OCI-LY3 (cell line): ENCODE data around the gene PDGFRA.

Source experiments
- CTCF ChIP-seq: fragments of 200-600, 300-600 bp; sonication (generic); IDR thresholded peaks from 2 replicates; pipeline ENCODE4 v1.5.1; 2014; ENCODE audit warnings: antibody characterized with exemption, low read length, low read depth
- EZH2phosphoT487 ChIP-seq: fragments of 200-600 bp; shearing (Covaris generic); IDR thresholded peaks from 2 replicates; pipeline ENCODE4 v1.6.1; 2018; ENCODE audit warnings: antibody characterized with exemption, mixed run types, low read depth

GRCh38 chr4:54231768-54232688 lies 2.9 kb downstream of the PDGFRA start:
- TF ChIP-seq CTCF (no peak), EZH2phosphoT487 (no peak)
